Parathyroid adenoma (tissue), 2 donors: ENCODE data around the gene RAVER2.

Experiments used
- H2AFZ ChIP-seq: fragments of 300-600 bp; sonication (generic); one replicate; pipeline ENCODE4 v1.7.0; 2017; ENCODE audit warnings: antibody characterized with exemption, mild to moderate bottlenecking
- H3K27ac ChIP-seq: fragments of 300-600 bp; sonication (generic); one replicate; pipeline ENCODE4 v1.7.0; 2017
- H3K27me3 ChIP-seq: fragments of 300-600 bp; sonication (generic); one replicate; pipeline ENCODE4 v1.7.0; 2017; ENCODE audit warnings: low read length; ENCODE audit not compliant: control insufficient read depth, insufficient read depth
- H3K36me3 ChIP-seq: fragments of 300-600 bp; sonication (generic); one replicate; pipeline ENCODE4 v1.7.0; 2017; ENCODE audit warnings: low read length; ENCODE audit not compliant: control insufficient read depth, insufficient read depth
- H3K4me1 ChIP-seq: fragments of 300-600 bp; sonication (generic); one replicate; pipeline ENCODE4 v1.7.0; 2017; ENCODE audit warnings: control low read depth
- H3K4me2 ChIP-seq: fragments of 300-600 bp; sonication (generic); one replicate; pipeline ENCODE4 v1.7.0; 2017; ENCODE audit warnings: low read length
- H3K4me3 ChIP-seq: fragments of 300-600 bp; sonication (generic); one replicate; pipeline ENCODE4 v1.7.0; 2017; ENCODE audit warnings: low read depth, low read length
- H3K79me2 ChIP-seq: fragments of 300-600 bp; sonication (generic); one replicate; pipeline ENCODE4 v1.7.0; 2017; ENCODE audit warnings: control low read depth
- H3K9ac ChIP-seq: fragments of 300-600 bp; sonication (generic); one replicate; pipeline ENCODE4 v1.7.0; 2017; ENCODE audit warnings: mild to moderate bottlenecking
- H3K9me3 ChIP-seq: fragments of 300-600 bp; sonication (generic); one replicate; pipeline ENCODE4 v1.7.0; 2017; ENCODE audit warnings: low read length; ENCODE audit not compliant: control insufficient read depth
- CTCF ChIP-seq: fragments of 300-600 bp; sonication (generic); IDR thresholded peaks from one replicate; pipeline ENCODE4 v1.7.0; 2017; ENCODE audit warnings: antibody characterized with exemption, mild to moderate bottlenecking
- donor health status: primary hyperparathyroidism.

The RAVER2 gene

DNA sequence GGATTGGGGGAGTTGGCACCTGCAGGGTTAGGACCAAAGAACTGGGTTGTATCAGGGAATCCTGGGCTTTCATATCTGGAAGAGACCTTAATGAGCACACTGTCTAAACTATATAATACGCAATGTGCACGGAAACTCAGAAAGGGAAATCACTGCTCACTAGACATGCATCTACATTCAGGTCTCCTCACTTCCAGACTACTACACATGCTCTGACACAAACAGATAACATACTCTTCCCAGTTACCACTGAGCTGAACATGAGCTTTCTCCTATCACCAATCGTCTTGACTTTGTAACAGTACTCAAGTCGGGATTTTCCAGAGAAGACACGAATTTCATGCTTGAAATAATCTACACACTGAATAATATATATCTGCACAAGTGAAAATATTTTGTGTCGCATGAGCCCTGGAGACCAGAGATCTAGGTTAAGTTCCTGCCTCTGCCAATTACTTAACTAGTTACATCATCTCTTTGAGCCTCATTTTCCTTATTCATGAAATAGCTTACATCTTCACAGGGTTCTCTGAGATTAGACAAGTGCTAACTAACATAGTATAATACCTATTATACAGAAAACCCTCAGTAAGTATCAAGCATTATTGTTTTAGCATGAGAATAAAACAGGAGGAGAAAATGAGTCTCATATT lies 120.4 kb downstream of the RAVER2 start:
- no peaks in the 10 kb centered on the region for H3K79me2 ChIP-seq
- H3K4me2 ChIP-seq, result no peak overlapping the region
- no peaks in the 10 kb centered on the region for H3K36me3 ChIP-seq
- H2AFZ ChIP-seq, result no peak overlapping the region
- H3K27me3 ChIP-seq, result no peaks in the 10 kb centered on the region
- no peak overlapping the region for H3K4me3 ChIP-seq
- peak overlapping the region; percentile 57 for H3K27ac ChIP-seq
- no peak for TF ChIP-seq CTCF
- H3K4me1 ChIP-seq, result no peaks in the 10 kb centered on the region
- H3K9me3 ChIP-seq, result no peaks in the 10 kb centered on the region
- H3K9ac ChIP-seq, result no peak overlapping the region

DNA sequence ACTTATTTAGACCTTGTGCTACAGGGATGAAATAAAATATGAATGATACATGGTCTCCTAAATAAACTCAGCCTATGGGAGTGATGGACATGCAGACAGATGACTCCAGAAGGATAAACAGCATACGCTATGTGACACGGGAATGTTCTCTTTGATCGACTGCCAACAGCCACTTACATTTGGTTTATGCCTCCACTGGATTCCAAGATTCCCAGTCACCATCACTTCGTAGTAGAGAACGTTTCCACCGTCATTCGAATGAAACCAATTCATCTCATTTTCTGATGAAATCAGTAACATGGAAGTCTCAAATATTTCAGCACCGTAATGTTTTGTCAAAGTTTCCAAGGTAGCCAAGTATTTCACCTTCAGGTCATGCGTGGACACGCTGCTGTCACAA lies 121.8 kb downstream of the RAVER2 start:
- H3K9ac ChIP-seq, result no peak overlapping the region
- H3K4me2 ChIP-seq, result no peak overlapping the region
- no peaks in the 10 kb centered on the region for H3K27me3 ChIP-seq
- H3K79me2 ChIP-seq, result no peaks in the 10 kb centered on the region
- no peak for TF ChIP-seq CTCF
- no peak overlapping the region for H2AFZ ChIP-seq
- no peak overlapping the region for H3K27ac ChIP-seq
- no peaks in the 10 kb centered on the region for H3K36me3 ChIP-seq
- no peaks in the 10 kb centered on the region for H3K4me1 ChIP-seq
- H3K4me3 ChIP-seq, result no peak overlapping the region
- H3K9me3 ChIP-seq, result no peaks in the 10 kb centered on the region

DNA sequence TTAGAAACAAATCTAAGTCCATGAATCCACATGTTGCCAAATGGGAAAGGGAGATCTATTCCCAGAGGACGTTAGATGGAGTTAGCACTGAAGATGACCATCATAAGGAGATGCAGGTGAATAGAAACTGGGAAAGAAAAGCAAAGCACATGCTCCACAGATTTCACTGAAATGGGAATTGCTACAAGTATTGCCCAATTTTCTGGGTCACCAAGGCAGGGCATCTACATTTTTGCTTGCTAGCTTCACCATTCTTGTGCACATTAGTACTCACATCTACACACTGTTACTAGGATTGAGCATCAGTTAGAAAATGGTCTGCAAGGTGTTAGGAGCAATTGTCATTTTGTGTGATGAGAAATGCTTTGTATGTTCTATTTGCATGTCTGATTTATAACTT lies 122.4 kb downstream of the RAVER2 start:
- Histone ChIP-seq H3K27me3 (no peaks in the 10 kb centered on the region), H3K4me2 (no peak overlapping the region), H3K79me2 (no peaks in the 10 kb centered on the region), H2AFZ (no peak overlapping the region), H3K9ac (no peak overlapping the region), H3K4me3 (no peak overlapping the region), H3K4me1 (no peaks in the 10 kb centered on the region), H3K36me3 (no peaks in the 10 kb centered on the region), H3K27ac (no peak overlapping the region), H3K9me3 (no peaks in the 10 kb centered on the region)
- TF ChIP-seq CTCF, result no peak

DNA sequence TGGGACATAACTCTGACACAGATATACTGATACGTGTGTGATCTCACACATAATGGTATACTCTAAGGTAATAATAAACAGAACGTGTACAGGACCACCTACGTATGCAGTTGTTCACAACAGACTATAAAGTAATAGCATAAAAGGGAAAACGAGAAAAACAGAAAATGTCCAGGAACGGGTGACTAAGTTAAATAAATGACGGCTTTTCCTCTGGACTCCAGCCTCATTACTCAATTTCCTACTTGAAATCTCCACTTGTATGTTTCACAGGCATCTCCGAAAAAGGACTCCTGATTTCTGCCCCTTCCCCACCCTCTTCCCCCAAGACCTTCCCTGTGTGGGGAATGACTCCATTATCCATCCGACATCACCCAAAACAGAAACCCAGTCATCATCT lies 126.4 kb downstream of the RAVER2 start:
- no peaks in the 10 kb centered on the region for H3K79me2 ChIP-seq
- H3K9me3 ChIP-seq, result no peaks in the 10 kb centered on the region
- H3K4me2 ChIP-seq, result no peak overlapping the region
- H3K9ac ChIP-seq, result no peak overlapping the region
- H3K36me3 ChIP-seq, result no peaks in the 10 kb centered on the region
- TF ChIP-seq CTCF, result no peak
- H2AFZ ChIP-seq, result no peak overlapping the region
- no peak overlapping the region for H3K27ac ChIP-seq
- no peaks in the 10 kb centered on the region for H3K27me3 ChIP-seq
- H3K4me1 ChIP-seq, result no peaks in the 10 kb centered on the region
- no peak overlapping the region for H3K4me3 ChIP-seq

- no peak overlapping the region for H3K9ac ChIP-seq
- H3K4me1 ChIP-seq, result no peaks in the 10 kb centered on the region
- no peak overlapping the region for H3K4me2 ChIP-seq
- H3K79me2 ChIP-seq, result no peaks in the 10 kb centered on the region
- H2AFZ ChIP-seq, result no peak overlapping the region
- no peaks in the 10 kb centered on the region for H3K36me3 ChIP-seq
- no peak for TF ChIP-seq CTCF
- H3K9me3 ChIP-seq, result no peaks in the 10 kb centered on the region
- no peaks in the 10 kb centered on the region for H3K27me3 ChIP-seq
- H3K4me3 ChIP-seq, result no peak overlapping the region
- H3K27ac ChIP-seq, result no peak overlapping the region
Observed at GRCh38 chr1:64872067-64872466, 127.2 kb downstream of the RAVER2 start.
